K562 (cell line): ENCODE results near the gene MEGF11. TPM values are rescaled to one million over a fixed set of nuclear protein-coding genes. Genes with fewer than 3 reads are reported as not detected.

Experiments used
- ARID1B ChIP-seq: fragments of 450-650 bp; IDR thresholded peaks from 2 replicates; pipeline ENCODE4 v1.6.1; 2016; ENCODE audit warnings: antibody characterized with exemption, mild to moderate bottlenecking, inconsistent platforms
- BCLAF1 ChIP-seq, 2 experiments: fragments of 450-650 bp in 1 of 2; IDR thresholded peaks; 2 replicates each; pipeline ENCODE4 v1.6.1; 2011 to 2017; ENCODE audit warnings: low read depth in 2 of 2, antibody characterized with exemption in 1 of 2, borderline replicate concordance in 1 of 2, low read length in 1 of 2, mild to moderate bottlenecking in 1 of 2, mixed read lengths in 1 of 2; ENCODE audit not compliant: control insufficient read depth in 1 of 2
- FOXK1 ChIP-seq: sonication (generic); formaldehyde crosslinking; IDR thresholded peaks from 2 replicates; pipeline ENCODE4 v1.8.0; 2022; ENCODE audit warnings: missing genetic modification reagents, mild to moderate bottlenecking, borderline replicate concordance
- HDGF ChIP-seq: fragments of 450-650 bp; IDR thresholded peaks from 2 replicates; pipeline ENCODE4 v1.6.1; 2016
- HMBOX1 ChIP-seq: sonication (generic); IDR thresholded peaks from 2 replicates; pipeline ENCODE4 v1.6.1; 2016
- HSF4 ChIP-seq: fragments of 250-450 bp; sonication (Bioruptor Pico); IDR thresholded peaks from 2 replicates; pipeline ENCODE4 v2.1.2; 2022; ENCODE audit warnings: mild to moderate bottlenecking, moderate library complexity, borderline replicate concordance
- JUN ChIP-seq, 2 experiments: sonication (generic) in 1 of 2; formaldehyde crosslinking in 1 of 2; IDR thresholded peaks; 2 replicates each; pipeline versions ENCODE4 v1.6.1 to v1.8.0; 2012 to 2022; ENCODE audit warnings: borderline replicate concordance in 2 of 2, mild to moderate bottlenecking in 2 of 2, improper control_type of control experiment in 1 of 2, low read depth in 1 of 2, low read length in 1 of 2, missing genetic modification reagents in 1 of 2
- NRF1 ChIP-seq, 2 experiments: fragments of 450-650 bp; IDR thresholded peaks in 1 of 2; conservative IDR thresholded peaks in 1 of 2; 2 replicates each; pipeline ENCODE4 v1.6.1; 2014; ENCODE audit warnings: mild to moderate bottlenecking in 2 of 2
- PHF20 ChIP-seq: fragments of 450-650 bp; IDR thresholded peaks from 2 replicates; pipeline ENCODE4 v1.6.1; 2018; ENCODE audit not compliant: partially characterized antibody
- RCOR1 ChIP-seq, 2 experiments: IDR thresholded peaks; 2 replicates each; pipeline ENCODE4 v1.6.1; 2012; ENCODE audit warnings: low read depth in 2 of 2, low read length in 2 of 2, borderline replicate concordance in 1 of 2, improper control_type of control experiment in 1 of 2
- STAT6 ChIP-seq: sonication (generic); formaldehyde crosslinking; IDR thresholded peaks from 2 replicates; pipeline ENCODE4 v1.8.1; 2023; ENCODE audit warnings: mild to moderate bottlenecking, missing genetic modification reagents
- TFAP4 ChIP-seq: sonication (generic); formaldehyde crosslinking; IDR thresholded peaks from 2 replicates; pipeline ENCODE4 v1.8.0; 2022; ENCODE audit warnings: missing genetic modification reagents, mild to moderate bottlenecking, moderate library complexity, borderline replicate concordance
- TRIM25 ChIP-seq: fragments of 450-650 bp; IDR thresholded peaks from 2 replicates; pipeline ENCODE4 v1.7.0; 2016; ENCODE audit warnings: borderline replicate concordance
- VEZF1 ChIP-seq: fragments of 200-800 bp; sonication (Bioruptor generic); IDR thresholded peaks from 2 replicates; pipeline ENCODE4 v1.6.1; 2017; ENCODE audit warnings: missing genetic modification characterization, missing compliant biosample characterization
- ZNF316 ChIP-seq: fragments of 450-650 bp; IDR thresholded peaks from 2 replicates; pipeline ENCODE4 v1.6.1; 2016
- ZNF780A ChIP-seq: fragments of 250-450 bp; sonication (Bioruptor Pico); IDR thresholded peaks from 2 replicates; pipeline ENCODE4 v1.5.0; 2021; ENCODE audit warnings: mild to moderate bottlenecking
- polyA plus RNA-seq, 8 experiments: library from polyadenylated mRNA; depleted of rRNA in 4 of 8; stranded (reverse) in 5 of 8; unstranded in 3 of 8; fragments of >200 nt; fragmentation: Nextera tagmentation in 2 of 8; fragmentation: Illumina TruSeq in 1 of 8; extraction: Ambion mirVana in 2 of 8; extraction: Trizol in 1 of 8; gene quantifications; 2 replicates each; pipeline versions ENCODE4 v1.2.1 to v1.2.3, GENCODE V29; 2011 to 2014; ENCODE audit warnings: inconsistent platforms in 1 of 8, missing spikeins in 1 of 8
- total RNA-seq, 7 experiments: library from RNA; depleted of rRNA in 6 of 7; stranded (reverse); fragments of >200 nt in 6 of 7; fragmentation: Illumina TruSeq in 2 of 7; extraction: Trizol in 2 of 7; gene quantifications; 2 replicates each; pipeline versions ENCODE4 v1.2.1 to v1.2.3, GENCODE V29; 2011 to 2021; ENCODE audit warnings: low replicate concordance in 1 of 7

MEGF11 gene
- total and polyA plus RNA-seq, 9 of the 15 experiments (the other 6 are each of a cell fraction or from before 2014, with no cell fraction given) = 0.06 to 0.23 (median 0.20) TPM; not detected in 6

GRCh38 chr15:65902373-65902772, 351.2 kb downstream of the MEGF11 start (continued):
- TF ChIP-seq STAT6 (CRISPR knock-in tag) = no peak
- peak in 1 of 2 experiments; percentile 69; a peak in 2 of 4 replicates for TF ChIP-seq RCOR1 (IDR thresholded peaks at IDR 0.05; ENCODE audit: borderline replicate concordance in 1 of 2, low read depth in 2 of 2, low read length in 2 of 2)
- peak; percentile 67 for TF ChIP-seq JUN (IDR thresholded peaks at IDR 0.05; ENCODE audit: borderline replicate concordance, low read depth, low read length)
- TF ChIP-seq JUN (CRISPR knock-in tag; IDR thresholded peaks at IDR 0.05; ENCODE audit: borderline replicate concordance) = no peak
- no peak for TF ChIP-seq HSF4 (CRISPR knock-in tag)
- TF ChIP-seq ZNF316 = peak; percentile 34; the same call in 1 of the 2 replicates
- TF ChIP-seq ZNF780A (CRISPR knock-in tag) = no peak
- peak; percentile 73 for TF ChIP-seq VEZF1 (CRISPR knock-in tag)
- peak; percentile 59; the same call in 1 of the 2 replicates for TF ChIP-seq HMBOX1
- 0 out of 4 replicates have a peak, but pooled peaks of 1 of the 2 experiments have one; percentile 13 for TF ChIP-seq NRF1 (conservative IDR thresholded peaks at IDR 0.05 in 1 of 2, IDR thresholded peaks at IDR 0.05 in 1 of 2)
- TF ChIP-seq TRIM25 = no peak
- peak; percentile 92 for TF ChIP-seq TFAP4 (CRISPR knock-in tag)
- no peak for TF ChIP-seq PHF20
- no peak for TF ChIP-seq FOXK1 (CRISPR knock-in tag)
- peak; percentile 61 for TF ChIP-seq ARID1B
- TF ChIP-seq BCLAF1 (IDR thresholded peaks at IDR 0.05; ENCODE audit: borderline replicate concordance in 1 of 2, control insufficient read depth in 1 of 2, low read depth in 2 of 2, low read length in 1 of 2) = no peak
- TF ChIP-seq HDGF = peak; percentile 39; the same call in 1 of the 2 replicates
- TF ChIP-seq, all 486 proteins: peak for 35
